Panc1 (cell line): ENCODE results near the gene CASQ1.

ENCODE experiments used
- CTCF ChIP-seq: fragments of 450-650 bp; IDR thresholded peaks from 2 replicates; pipeline ENCODE4 v1.5.1; 2017; ENCODE audit warnings: mild to moderate bottlenecking
- POLR2AphosphoS5 ChIP-seq: IDR thresholded peaks from 2 replicates; pipeline ENCODE4 v1.6.1; 2012; ENCODE audit warnings: mild to moderate bottlenecking, low read depth, low read length, moderate library complexity
- REST ChIP-seq, 2 experiments: IDR thresholded peaks; 2 replicates each; pipeline ENCODE4 v1.6.1; 2011 to 2012; ENCODE audit warnings: low read depth in 2 of 2, control low read depth in 1 of 2, low read length in 1 of 2, mild to moderate bottlenecking in 1 of 2, moderate library complexity in 1 of 2; ENCODE audit not compliant: insufficient read depth in 1 of 2
- SIN3A ChIP-seq: IDR thresholded peaks from 2 replicates; pipeline ENCODE4 v1.6.1; 2012; ENCODE audit warnings: low read depth, mild to moderate bottlenecking, low read length, moderate library complexity, borderline replicate concordance; ENCODE audit not compliant: insufficient read depth
- TCF7L2 ChIP-seq: IDR thresholded peaks from 2 replicates; pipeline ENCODE4 v1.6.1; 2011; ENCODE audit warnings: mild to moderate bottlenecking, low read depth, low read length, inconsistent platforms

GRCh38 chr1:160187407-160187806, 3.0 kb upstream of the CASQ1 start:
- TF ChIP-seq SIN3A (no peak), POLR2AphosphoS5 (no peak), CTCF (no peak), REST (IDR thresholded peaks at IDR 0.05; ENCODE audit: insufficient read depth in 1 of 2, low read depth in 2 of 2, low read length in 1 of 2) (no peak), TCF7L2 (no peak)
